ENCODE measurements around the gene RNF135. TPM values are rescaled to one million over a fixed set of nuclear protein-coding genes. Genes with fewer than 3 reads are reported as not detected.
"Not testable (repeated sequence)": the region's sequence is repeated elsewhere in the genome, so short reads cannot be mapped to it uniquely, and the experiment has no call there.

The RNF135 gene
- total RNA-seq, 4 donors from 2014 or later, result 4.4 to 9.3 (median 6.5) TPM

GRCh38 chr17:30926516-30926915 lies 44.3 kb upstream of the RNF135 start:
- DNase-seq (no peak), ATAC-seq (no peak)
- no peaks in the 10 kb centered on the region for H3K36me3 ChIP-seq
- H3K9me3 ChIP-seq, result no peaks in the 10 kb centered on the region
- in situ Hi-C loops (cut with MboI; ENCODE audit: low sequenced_read_pairs in 4 of 4) (no loop called here), intact Hi-C loops (cut with DNase I; ENCODE audit: low total_unique reads) (no loop called here)
- no peak for TF ChIP-seq POLR2A (IDR thresholded peaks at IDR 0.05)
- TF ChIP-seq CTCF (IDR thresholded peaks at IDR 0.05 in 4 of 5, conservative IDR thresholded peaks at IDR 0.05 in 1 of 5), result no peak
- H3K4me3 ChIP-seq, result no peak overlapping the region
- H3K27ac ChIP-seq, result no peak overlapping the region
- peaks cover 23 to 33% (median 27%) of the 10 kb centered on the region in 3 donors for H3K27me3 ChIP-seq
- H3K4me1 ChIP-seq, result peaks cover 0 to 9% of the 10 kb centered on the region in 2 donors

- no peak for TF ChIP-seq CTCF (IDR thresholded peaks at IDR 0.05 in 4 of 5, conservative IDR thresholded peaks at IDR 0.05 in 1 of 5)
- no peak for TF ChIP-seq POLR2A (IDR thresholded peaks at IDR 0.05)
- H3K27me3 ChIP-seq, result peaks cover 14 to 23% (median 16%) of the 10 kb centered on the region in 3 donors
- H3K4me3 ChIP-seq, result no peak overlapping the region
- intact Hi-C loops (cut with DNase I; ENCODE audit: low total_unique reads), result no loop called here
- peaks cover 0 to under 1% of the 10 kb centered on the region in 2 donors for H3K4me1 ChIP-seq
- H3K36me3 ChIP-seq, result no peaks in the 10 kb centered on the region
- no peak overlapping the region for H3K27ac ChIP-seq
- ATAC-seq (no peak), DNase-seq (no peak)
- no peaks in the 10 kb centered on the region for H3K9me3 ChIP-seq
- in situ Hi-C loops (cut with MboI; ENCODE audit: low sequenced_read_pairs in 4 of 4), result no loop called here
Measured at GRCh38 chr17:30927756-30928155, 43.1 kb upstream of the RNF135 start.

- Histone ChIP-seq H3K27me3 (peaks cover 9 to 16% (median 11%) of the 10 kb centered on the region in 3 donors), H3K9me3 (no peaks in the 10 kb centered on the region), H3K27ac (no peak overlapping the region), H3K4me1 (no peaks in the 10 kb centered on the region), H3K4me3 (no peak overlapping the region), H3K36me3 (no peaks in the 10 kb centered on the region)
- in situ Hi-C loops (cut with MboI; ENCODE audit: low sequenced_read_pairs in 4 of 4) (no loop called here), intact Hi-C loops (cut with DNase I; ENCODE audit: low total_unique reads) (no loop called here)
- TF ChIP-seq CTCF (IDR thresholded peaks at IDR 0.05 in 4 of 5, conservative IDR thresholded peaks at IDR 0.05 in 1 of 5), result no peak
- no peak for TF ChIP-seq POLR2A (IDR thresholded peaks at IDR 0.05)
- ATAC-seq (no peak), DNase-seq (no peak)
Measured at GRCh38 chr17:30928584-30928983, 42.3 kb upstream of the RNF135 start.

GRCh38 chr17:30929081-30929633 lies 41.7 kb upstream of the RNF135 start:
- DNase-seq (no peak), ATAC-seq (no peak)
- H3K27me3 ChIP-seq, result peaks cover 5 to 11% (median 10%) of the 10 kb centered on the region in 3 donors
- no peaks in the 10 kb centered on the region for H3K36me3 ChIP-seq
- H3K27ac ChIP-seq, result no peak overlapping the region
- intact Hi-C loops (cut with DNase I; ENCODE audit: low total_unique reads) (no loop called here), in situ Hi-C loops (cut with MboI; ENCODE audit: low sequenced_read_pairs in 4 of 4) (no loop called here)
- no peaks in the 10 kb centered on the region for H3K4me1 ChIP-seq
- no peaks in the 10 kb centered on the region for H3K9me3 ChIP-seq
- TF ChIP-seq CTCF (IDR thresholded peaks at IDR 0.05 in 4 of 5, conservative IDR thresholded peaks at IDR 0.05 in 1 of 5) (no peak), POLR2A (IDR thresholded peaks at IDR 0.05) (no peak)
- no peak overlapping the region for H3K4me3 ChIP-seq

- ATAC-seq; H3K27me3 ChIP-seq; H3K36me3 ChIP-seq; H3K9me3 ChIP-seq; intact Hi-C loops (cut with DNase I; ENCODE audit: low total_unique reads); H3K4me3 ChIP-seq; in situ Hi-C loops (cut with MboI; ENCODE audit: low sequenced_read_pairs in 4 of 4); H3K4me1 ChIP-seq; DNase-seq; H3K27ac ChIP-seq: not testable (repeated sequence)
Measured at GRCh38 chr17:30929861-30930260, 41.0 kb upstream of the RNF135 start.

Measured in gastrocnemius medialis (tissue), 4 donors.